GM20431 (cell line): Measurements from ENCODE around the gene TYR.
"Not testable (repeated sequence)": the region's sequence is repeated elsewhere in the genome, so short reads cannot be mapped to it uniquely, and the experiment has no call there.

Experiments used
- in situ Hi-C: fragments of 300-500 bp; cut with MseI, MboI; formaldehyde crosslinking; loops from one replicate; pipeline ENCODE4 v1.15.0; 2020; ENCODE audit warnings: low sequenced_read_pairs; ENCODE audit not compliant: unreplicated experiment

Gene TYR

GRCh38 chr11:89267660-89268302, 90.1 kb downstream of the TYR start:
- in situ Hi-C loops = no loop called here

DNA sequence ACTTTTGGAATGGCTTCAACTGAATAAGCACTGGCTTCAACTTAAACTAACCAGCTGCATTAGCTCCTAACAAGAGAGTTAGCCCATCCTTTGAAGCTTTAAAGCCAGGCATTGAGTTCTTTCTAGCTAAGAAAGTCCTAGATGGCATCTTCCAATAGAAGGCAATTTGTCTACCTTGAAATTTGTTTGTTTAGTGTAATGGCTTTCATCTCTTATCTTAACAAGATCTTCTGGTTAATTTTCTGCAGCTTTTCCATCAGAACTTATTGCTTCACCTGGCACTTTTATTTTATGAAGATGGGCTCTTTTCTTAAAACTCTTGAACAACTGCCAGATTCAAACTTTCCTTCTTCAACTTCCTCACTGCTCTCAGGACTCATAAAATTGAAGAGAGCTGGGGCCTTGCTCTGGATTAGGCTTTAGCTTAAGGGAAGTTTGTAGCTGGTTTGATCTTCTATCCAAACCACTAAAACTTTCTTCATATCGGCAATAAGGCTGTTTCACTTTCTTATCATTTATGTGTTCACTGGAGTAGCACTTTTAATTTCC, 94.9 kb downstream of the TYR start:
- in situ Hi-C loops = not testable (repeated sequence)

DNA sequence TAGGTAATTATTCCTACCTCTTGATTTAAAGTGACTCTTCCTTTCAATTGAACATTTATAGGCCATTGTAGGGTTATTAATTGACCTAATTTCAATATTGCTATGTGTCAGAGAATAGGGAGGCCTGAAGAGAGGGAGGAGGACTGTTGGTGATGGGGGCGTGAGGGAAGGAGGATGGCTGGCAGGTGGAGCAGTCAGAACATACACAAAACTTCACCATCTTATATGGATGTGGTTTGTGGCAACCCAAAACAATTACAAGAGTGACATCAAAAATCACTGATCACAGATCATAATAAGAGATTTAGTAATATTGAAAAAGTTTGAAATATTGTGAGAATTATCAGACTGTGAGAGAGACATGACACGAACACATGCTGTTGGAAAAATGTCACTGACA, 95.5 kb downstream of the TYR start:
- in situ Hi-C loops = not testable (repeated sequence)

DNA sequence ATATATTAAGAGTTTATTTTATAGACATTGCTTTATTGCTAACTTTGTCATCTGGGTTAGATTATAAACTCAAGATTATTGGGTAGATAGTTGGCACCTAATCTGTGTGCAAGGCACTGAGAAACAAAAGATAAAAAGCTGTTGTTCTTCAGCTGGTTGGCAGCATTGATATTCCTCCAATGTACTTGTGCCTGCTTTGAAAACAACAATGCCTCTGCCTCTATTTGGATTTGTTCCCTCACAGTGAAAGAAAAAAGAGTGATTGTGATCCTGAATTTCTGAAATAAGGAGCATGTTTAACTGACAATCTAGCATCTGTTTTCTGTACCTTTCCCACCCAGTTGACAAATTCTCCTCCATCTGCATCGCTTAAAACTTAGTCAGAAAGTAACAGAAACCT, 98.3 kb downstream of the TYR start:
- in situ Hi-C loops = no loop called here

DNA sequence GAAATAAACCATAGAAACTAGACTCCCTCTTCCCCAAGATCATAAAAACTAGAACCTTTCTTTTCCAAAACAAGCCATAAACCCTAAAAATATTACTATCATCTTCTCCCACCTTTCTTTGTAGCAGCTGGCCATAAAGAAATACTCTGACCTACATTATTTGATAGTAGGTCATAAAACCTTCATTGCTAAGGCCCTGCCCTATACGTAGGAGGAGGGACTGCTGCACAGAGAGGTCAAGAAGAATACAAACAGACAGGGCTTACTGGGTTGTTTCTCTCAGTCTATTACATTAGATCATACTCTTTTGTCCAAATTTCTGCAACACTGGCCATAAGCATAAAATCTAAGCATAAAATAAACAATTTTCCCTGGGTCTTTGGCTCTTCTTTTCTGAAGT, 101.5 kb downstream of the TYR start:
- in situ Hi-C loops = no loop called here

GRCh38 chr11:89281032-89281677, 103.5 kb downstream of the TYR start:
- in situ Hi-C loops = not testable (repeated sequence)

GRCh38 chr11:89286601-89287000, 108.9 kb downstream of the TYR start:
- in situ Hi-C loops = not testable (repeated sequence)

DNA sequence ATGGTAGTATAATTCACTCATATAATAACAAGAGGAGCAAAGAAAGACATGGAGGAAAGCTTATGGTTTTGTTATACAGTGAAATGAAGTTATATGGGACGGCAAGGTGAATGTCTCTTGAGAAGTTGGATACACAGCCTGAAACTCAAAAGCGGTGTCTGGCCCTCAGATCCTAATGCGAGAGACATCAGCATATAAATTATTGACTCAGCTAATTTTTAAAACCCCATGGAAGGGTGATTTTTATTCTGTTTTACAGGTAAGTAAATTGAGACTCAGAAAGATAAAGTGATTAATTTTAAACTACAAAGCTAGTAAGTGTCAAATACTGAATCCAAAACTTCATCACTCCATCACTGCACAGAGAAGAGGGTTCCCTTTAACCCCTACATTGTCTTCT, 110.3 kb downstream of the TYR start:
- in situ Hi-C loops = not testable (repeated sequence)

DNA sequence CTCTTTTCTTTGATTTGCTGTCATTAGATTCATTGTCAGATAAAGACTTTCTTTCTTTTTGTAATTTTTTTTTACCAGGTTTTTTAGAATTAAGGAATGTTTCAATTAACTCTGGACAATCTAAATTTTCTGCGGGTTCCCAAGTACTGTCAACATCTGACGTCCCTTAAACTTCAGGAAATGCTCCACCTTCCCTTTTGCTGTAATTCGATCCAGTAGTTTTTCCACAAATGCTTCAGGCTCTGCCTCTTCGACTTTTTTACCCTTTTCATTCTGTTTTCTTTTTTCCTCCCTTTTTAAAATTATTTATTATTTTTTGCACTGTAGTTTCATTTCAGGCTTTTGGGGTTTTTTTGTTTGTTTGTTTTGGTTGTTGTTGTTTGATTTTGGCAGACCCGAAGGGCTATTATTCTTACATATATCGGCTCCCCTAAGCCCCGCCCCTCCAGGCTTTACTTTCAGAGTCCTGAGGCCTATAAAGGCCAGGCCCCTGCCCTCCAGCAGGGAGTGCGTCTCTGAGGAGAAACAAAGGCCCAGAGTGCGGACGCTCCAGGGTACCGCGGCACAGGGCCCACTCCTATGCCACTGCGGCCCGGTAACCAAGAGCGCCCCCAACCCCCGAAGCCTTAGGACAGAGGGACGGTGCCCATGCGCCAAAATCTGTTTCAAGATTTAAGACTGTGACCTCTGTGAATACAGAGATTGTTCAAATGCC, 116.4 kb downstream of the TYR start:
- in situ Hi-C loops = no loop called here

- in situ Hi-C loops = not testable (repeated sequence)
These were observed 117.3 kb downstream of the TYR start for GRCh38 chr11:89295023-89295422.

DNA sequence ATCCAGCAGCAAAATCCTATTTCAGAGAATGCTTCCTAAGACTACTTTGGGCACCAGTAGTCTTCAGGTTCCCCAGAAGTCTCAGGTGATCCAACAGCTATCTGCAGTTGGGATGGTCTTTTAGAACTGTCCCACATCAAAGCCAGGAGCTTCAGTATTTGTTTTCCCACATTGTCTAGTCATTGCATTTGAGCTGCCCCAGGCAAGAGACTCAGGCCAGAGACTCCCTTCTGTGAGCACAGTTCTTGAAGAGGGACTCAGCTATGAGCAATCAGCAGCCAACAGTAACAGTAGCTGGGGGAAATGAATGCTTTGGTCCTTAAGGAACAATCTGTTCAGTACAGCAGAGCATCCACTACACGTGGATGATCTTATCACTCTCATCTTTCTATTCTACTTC, 125.4 kb downstream of the TYR start:
- in situ Hi-C loops = not testable (repeated sequence)

GRCh38 chr11:89308272-89308671, 130.6 kb downstream of the TYR start:
- in situ Hi-C loops = not testable (repeated sequence)

- in situ Hi-C loops = not testable (repeated sequence)
These were observed 131.8 kb downstream of the TYR start for GRCh38 chr11:89309321-89309985.

DNA sequence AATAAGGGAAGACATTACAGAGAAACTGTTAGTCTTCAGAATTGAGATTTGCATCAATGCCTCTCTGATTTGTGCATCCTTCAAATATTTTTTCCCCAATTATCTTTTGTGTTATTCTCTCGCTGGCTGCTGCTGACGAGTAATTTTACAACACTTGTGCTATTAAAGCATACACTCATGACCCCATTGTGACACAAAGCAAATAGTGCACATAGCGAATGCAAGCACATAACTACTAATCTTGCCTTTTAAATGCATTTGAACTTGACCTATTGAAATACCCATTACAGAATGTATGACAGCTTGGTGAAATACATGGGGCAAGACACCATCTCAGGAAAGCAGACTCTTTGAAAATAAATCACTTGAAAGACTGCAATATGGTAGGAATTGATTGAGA, 132.9 kb downstream of the TYR start:
- in situ Hi-C loops = not testable (repeated sequence)

- in situ Hi-C loops = no loop called here
These were observed 143.7 kb downstream of the TYR start for GRCh38 chr11:89321401-89321800.

DNA sequence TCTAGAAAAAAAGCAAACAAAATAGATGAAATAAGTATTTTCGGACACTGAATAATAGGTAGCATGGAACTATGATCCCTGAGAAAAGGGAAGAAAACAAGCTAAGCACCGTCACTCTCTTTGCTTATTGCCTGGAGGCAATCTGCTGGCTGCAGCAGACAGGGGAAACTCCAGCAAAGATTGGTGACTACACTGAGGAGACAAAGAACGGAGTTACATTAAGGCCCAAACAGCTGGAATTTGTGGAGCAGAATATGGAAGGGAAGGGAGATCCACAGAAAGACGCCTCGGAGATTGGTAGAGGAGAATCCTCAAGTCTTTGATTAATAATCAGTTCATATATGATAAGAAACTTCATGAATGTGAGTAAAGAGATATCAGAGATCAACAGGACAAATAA, 150.2 kb downstream of the TYR start:
- in situ Hi-C loops = no loop called here

- in situ Hi-C loops = not testable (repeated sequence)
These were observed 154.3 kb downstream of the TYR start for GRCh38 chr11:89331940-89332339.

DNA sequence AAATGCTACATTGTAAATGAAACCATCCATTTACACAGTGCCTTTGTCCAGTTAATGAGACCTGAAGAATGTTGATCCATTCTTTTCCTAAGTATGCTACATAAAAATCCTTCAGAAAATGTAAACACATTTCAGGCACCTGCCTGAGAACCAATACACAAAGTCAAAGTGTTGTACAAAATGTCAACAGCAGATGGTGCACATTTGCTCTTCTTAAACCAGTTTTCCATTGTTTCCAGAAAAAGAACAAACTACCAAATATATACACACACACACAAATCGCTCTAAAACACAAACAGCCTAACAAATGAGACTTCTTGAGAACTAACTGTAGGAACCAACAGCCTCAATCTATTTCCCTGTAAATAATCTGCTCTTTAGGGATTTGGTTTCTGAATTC, 156.0 kb downstream of the TYR start:
- in situ Hi-C loops = not testable (repeated sequence)

DNA sequence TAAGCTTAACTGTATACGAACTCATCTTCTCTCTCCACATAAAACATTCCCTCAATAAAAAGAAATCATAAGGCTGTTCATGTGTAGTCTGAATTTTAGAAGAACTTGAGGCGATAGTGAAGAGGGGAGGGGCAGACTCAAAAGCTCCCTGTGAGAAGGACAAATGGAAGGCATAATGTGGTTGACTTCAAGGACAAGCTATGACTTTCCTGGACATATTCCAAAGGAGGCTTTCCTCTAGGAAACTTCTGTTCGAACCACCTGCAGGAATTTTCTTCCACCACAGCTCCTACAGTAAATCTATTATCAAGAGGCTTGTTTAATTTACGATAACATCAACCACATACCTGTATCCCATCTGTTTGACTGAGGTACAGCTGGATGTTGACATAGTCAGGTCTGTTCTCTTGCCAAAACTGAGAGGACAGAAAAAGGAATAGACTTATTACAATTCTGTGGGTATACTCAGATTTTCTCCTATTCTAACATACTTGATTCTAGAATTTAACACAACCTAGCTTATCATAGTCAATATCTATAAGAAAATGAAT, 159.5 kb downstream of the TYR start:
- in situ Hi-C loops = not testable (repeated sequence)

- in situ Hi-C loops = not testable (repeated sequence)
These were observed 160.4 kb downstream of the TYR start for GRCh38 chr11:89338073-89338472.
